Neutrophil (primary cell): ENCODE results near the gene GALE.

Experiments
- H3K27ac ChIP-seq: fragments of 200-600 bp; sonication (generic); 2 replicates; pipeline ENCODE4 v1.5.1; 2016; ENCODE audit warnings: mild to moderate bottlenecking, moderate library complexity
- H3K27me3 ChIP-seq: fragments of 200-600 bp; sonication (generic); 2 replicates; pipeline ENCODE4 v1.6.0; 2016; ENCODE audit warnings: mild to moderate bottlenecking
- H3K36me3 ChIP-seq: fragments of 200-600 bp; sonication (generic); 2 replicates; pipeline ENCODE4 v1.5.1; 2017
- H3K4me1 ChIP-seq, 2 experiments: fragments of 200-600 bp in 1 of 2; sonication (generic) in 1 of 2; 1 replicate in 1 of 2; 2 replicates in 1 of 2; pipeline versions ENCODE4 v1.5.1 to v1.6.1; 2013 to 2016; ENCODE audit warnings: low read depth in 1 of 2, low read length in 1 of 2, mild to moderate bottlenecking in 1 of 2, moderate library complexity in 1 of 2; ENCODE audit not compliant: control insufficient read depth in 1 of 2, insufficient read depth in 1 of 2
- H3K4me3 ChIP-seq, 2 experiments: fragments of 200-600 bp in 1 of 2; sonication (generic) in 1 of 2; 1 replicate in 1 of 2; 2 replicates in 1 of 2; pipeline ENCODE4 v1.5.1; 2013 to 2016; ENCODE audit warnings: low read depth in 1 of 2, low read length in 1 of 2, mild to moderate bottlenecking in 1 of 2, moderate library complexity in 1 of 2
- H3K9me3 ChIP-seq: fragments of 200-600 bp; sonication (generic); 2 replicates; pipeline ENCODE4 v1.5.1; 2016
- TF ChIP-seq, protein P1 (sequence below): fragments of 200-600 bp; sonication (generic); IDR thresholded peaks from 2 replicates; pipeline ENCODE4 v1.5.1; 2016; ENCODE audit warnings: antibody characterized with exemption

Gene GALE

DNA sequence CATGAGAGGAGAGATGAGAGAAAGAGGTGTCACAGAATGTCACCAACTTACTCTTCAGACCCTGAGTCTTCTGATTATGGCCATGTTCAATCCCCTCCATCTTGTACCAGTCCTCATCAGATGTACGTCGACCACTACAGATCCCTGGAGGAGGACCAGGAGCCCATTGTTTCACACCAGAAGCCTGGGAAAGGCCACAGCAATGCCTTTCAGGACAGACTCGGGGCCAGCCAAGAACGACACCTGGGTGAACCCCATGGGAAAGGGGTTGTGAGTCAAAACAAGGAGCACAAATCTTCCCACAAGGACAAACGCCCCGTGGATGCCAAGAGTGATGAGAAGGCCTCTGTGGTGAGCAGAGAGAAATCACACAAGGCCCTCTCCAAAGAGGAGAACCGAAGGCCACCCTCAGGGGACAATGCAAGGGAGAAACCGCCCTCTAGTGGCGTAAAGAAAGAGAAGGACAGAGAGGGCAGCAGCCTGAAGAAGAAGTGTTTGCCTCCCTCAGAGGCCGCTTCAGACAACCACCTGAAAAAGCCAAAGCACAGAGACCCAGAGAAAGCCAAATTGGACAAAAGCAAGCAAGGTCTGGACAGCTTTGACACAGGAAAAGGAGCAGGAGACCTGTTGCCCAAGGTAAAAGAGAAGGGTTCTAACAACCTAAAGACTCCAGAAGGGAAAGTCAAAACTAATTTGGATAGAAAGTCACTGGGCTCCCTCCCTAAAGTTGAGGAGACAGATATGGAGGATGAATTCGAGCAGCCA, 49.3 kb downstream of the GALE start:
- Histone ChIP-seq H3K4me3 (no peak overlapping the region), H3K27ac (no peak overlapping the region), H3K4me1 (no peaks in the 10 kb centered on the region), H3K9me3 (no peaks in the 10 kb centered on the region), H3K36me3 (peaks cover 71% of the 10 kb centered on the region), H3K27me3 (no peaks in the 10 kb centered on the region)
- TF ChIP-seq, protein P1, sequence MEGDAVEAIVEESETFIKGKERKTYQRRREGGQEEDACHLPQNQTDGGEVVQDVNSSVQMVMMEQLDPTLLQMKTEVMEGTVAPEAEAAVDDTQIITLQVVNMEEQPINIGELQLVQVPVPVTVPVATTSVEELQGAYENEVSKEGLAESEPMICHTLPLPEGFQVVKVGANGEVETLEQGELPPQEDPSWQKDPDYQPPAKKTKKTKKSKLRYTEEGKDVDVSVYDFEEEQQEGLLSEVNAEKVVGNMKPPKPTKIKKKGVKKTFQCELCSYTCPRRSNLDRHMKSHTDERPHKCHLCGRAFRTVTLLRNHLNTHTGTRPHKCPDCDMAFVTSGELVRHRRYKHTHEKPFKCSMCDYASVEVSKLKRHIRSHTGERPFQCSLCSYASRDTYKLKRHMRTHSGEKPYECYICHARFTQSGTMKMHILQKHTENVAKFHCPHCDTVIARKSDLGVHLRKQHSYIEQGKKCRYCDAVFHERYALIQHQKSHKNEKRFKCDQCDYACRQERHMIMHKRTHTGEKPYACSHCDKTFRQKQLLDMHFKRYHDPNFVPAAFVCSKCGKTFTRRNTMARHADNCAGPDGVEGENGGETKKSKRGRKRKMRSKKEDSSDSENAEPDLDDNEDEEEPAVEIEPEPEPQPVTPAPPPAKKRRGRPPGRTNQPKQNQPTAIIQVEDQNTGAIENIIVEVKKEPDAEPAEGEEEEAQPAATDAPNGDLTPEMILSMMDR: no peak

DNA sequence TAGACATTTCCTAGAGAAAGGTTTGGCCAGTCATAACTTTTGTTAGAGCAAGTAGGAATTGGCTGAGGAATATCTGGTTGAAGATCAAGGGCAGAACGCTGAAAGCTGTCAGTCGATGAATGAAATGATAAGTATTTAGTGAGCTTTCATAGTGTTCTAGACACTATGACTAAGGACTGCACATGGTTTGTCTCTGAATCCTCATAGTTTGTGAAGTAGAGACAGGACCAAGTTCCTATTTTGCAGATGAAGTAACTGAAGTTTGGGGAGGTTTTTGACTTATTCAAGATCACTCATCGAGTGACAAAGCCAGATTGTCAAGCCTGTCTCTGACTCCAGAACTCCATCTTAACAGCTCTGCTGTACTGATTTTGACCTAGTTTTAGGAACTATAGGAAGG, 52.5 kb downstream of the GALE start:
- no peak overlapping the region for H3K27ac ChIP-seq
- peaks cover 9 to 16% of the 10 kb centered on the region in 2 experiments for H3K4me1 ChIP-seq
- TF ChIP-seq, protein P1: no peak
- H3K36me3 ChIP-seq: peaks cover 39% of the 10 kb centered on the region
- no peaks in the 10 kb centered on the region for H3K9me3 ChIP-seq
- H3K27me3 ChIP-seq: no peaks in the 10 kb centered on the region
- H3K4me3 ChIP-seq: no peak overlapping the region
